Natural killer cell (primary cell): ENCODE data around the gene PHACTR1. TPM values are rescaled to one million over a fixed set of nuclear protein-coding genes. Genes with fewer than 3 reads are reported as not detected.

Experiments
- ATAC-seq, 3 donors: fragments of 150-1000 bp in 2 of 3; fragments of 200-7000 bp in 1 of 3; cut with Tn5 transposase; 1 replicate in 1 of 3; 2 replicates in 2 of 3; pipeline ENCODE4 v1.10.0; 2021; ENCODE audit warnings: mild to moderate bottlenecking in 2 of 3, moderate library complexity in 2 of 3
- DNase-seq, 2 donors: peaks; one replicate each; pipeline versions ENCODE4 v3.0.0 to v3.0.0-alpha.2; 2013 to 2021; ENCODE audit warnings: mixed read lengths in 1 of 2
- H3K27ac ChIP-seq: one replicate; pipeline ENCODE4 v1.5.1; 2013; ENCODE audit warnings: mild to moderate bottlenecking, low read length
- H3K27me3 ChIP-seq: one replicate; pipeline ENCODE4 v1.6.1; 2013; ENCODE audit warnings: low read length; ENCODE audit not compliant: control insufficient read depth, insufficient read depth
- H3K36me3 ChIP-seq: one replicate; pipeline ENCODE4 v1.6.1; 2013; ENCODE audit warnings: low read length; ENCODE audit not compliant: control insufficient read depth, insufficient read depth
- H3K4me1 ChIP-seq: one replicate; pipeline ENCODE4 v1.6.1; 2013; ENCODE audit warnings: low read length; ENCODE audit not compliant: control insufficient read depth, insufficient read depth
- H3K4me3 ChIP-seq: one replicate; pipeline ENCODE4 v1.5.1; 2013; ENCODE audit warnings: low read length
- H3K9me3 ChIP-seq: one replicate; pipeline ENCODE4 v1.6.1; 2013; ENCODE audit warnings: low read length; ENCODE audit not compliant: control insufficient read depth, insufficient read depth
- H3K27ac Mint-ChIP-seq, 2 donors: one replicate each; pipeline ENCODE4 v1.8.0; 2022; ENCODE audit warnings: mild to moderate bottlenecking in 2 of 2, mixed read lengths in 2 of 2, moderate library complexity in 1 of 2
- H3K27me3 Mint-ChIP-seq, 2 donors: one replicate each; pipeline ENCODE4 v1.8.0; 2022; ENCODE audit warnings: low read depth in 2 of 2, mixed read lengths in 2 of 2
- H3K36me3 Mint-ChIP-seq: one replicate; pipeline ENCODE4 v1.8.0; 2022; ENCODE audit warnings: mixed read lengths
- H3K4me1 Mint-ChIP-seq, 2 donors: one replicate each; pipeline ENCODE4 v1.8.0; 2022; ENCODE audit warnings: mixed read lengths in 2 of 2
- H3K4me3 Mint-ChIP-seq: one replicate; pipeline ENCODE4 v1.8.0; 2022; ENCODE audit warnings: mild to moderate bottlenecking, moderate library complexity, mixed read lengths
- H3K9me3 Mint-ChIP-seq, 2 donors: one replicate each; pipeline ENCODE4 v1.8.0; 2022; ENCODE audit warnings: mixed read lengths in 2 of 2
- WGBS: methylation state at CpG from one replicate; pipeline ENCODE4 v1.1.7; 2013; ENCODE audit warnings: missing lambda C conversion rate; ENCODE audit not compliant: insufficient coverage; 5-methylcytosine and 5-hydroxymethylcytosine counted together
- intact Hi-C: fragments of 100-400 bp; cut with micrococcal nuclease; formaldehyde crosslinking; loops from one replicate; pipeline ENCODE4 v1.14.2; 2022
- total RNA-seq, 4 donors: library from RNA; stranded (reverse); fragments of 120-200 nt in 1 of 4; gene quantifications; one replicate each; pipeline versions ENCODE4 v1.2.3 to v1.2.4, GENCODE V29; 2013 to 2022
- TF ChIP-seq, protein P1 (sequence below): fragments of 200-600 bp; IDR thresholded peaks from one replicate; pipeline ENCODE4 v1.8.0; 2022; ENCODE audit warnings: antibody characterized with exemption

Gene PHACTR1
- total RNA-seq, 3 donors from 2014 or later (not counting 1 experiment from before 2014, with no cell fraction given), result 5.2 to 19.0 (median 5.4) TPM

DNA sequence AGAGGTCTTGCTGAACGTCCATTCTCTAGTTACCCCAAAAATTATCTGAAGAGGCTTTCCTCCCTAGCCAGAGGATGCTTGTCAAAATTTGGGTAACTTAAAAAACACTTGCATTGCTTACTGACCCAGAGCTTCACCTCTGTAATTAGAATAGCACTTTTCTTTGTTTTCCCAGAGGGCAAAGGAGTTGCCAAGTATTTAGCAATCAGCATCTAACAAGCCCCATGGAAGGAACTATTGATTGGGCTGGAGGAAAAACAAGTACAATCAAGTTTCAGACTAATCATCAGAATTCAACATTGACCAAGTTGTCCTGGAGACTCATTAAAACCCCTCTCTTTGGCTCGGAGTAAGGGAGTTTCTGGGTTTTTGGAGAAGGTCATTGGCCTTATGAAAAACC lies 385.4 kb downstream of the PHACTR1 start:
- H3K9me3 Mint-ChIP-seq, result no peaks in the 10 kb centered on the region

DNA sequence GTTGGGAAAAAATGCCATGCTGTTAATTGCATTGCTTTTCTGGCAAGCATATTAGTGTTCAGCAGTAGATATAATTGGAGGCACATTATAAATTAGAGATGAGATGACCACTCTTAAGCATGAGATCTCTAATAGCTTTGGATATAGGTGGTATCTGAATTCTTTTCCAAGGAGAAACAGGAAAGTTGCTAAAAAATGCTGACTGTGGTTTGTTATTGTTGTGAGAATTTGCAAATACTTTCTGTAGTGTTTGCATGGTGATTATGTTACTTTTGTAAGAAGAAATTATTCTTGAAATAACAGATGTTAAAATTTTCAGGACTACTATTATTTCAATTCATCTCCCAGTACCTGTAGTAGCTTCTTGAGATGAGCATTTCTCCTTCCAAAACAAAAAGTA lies 386.6 kb downstream of the PHACTR1 start:
- Mint-ChIP-seq H3K9me3 (no peaks in the 10 kb centered on the region), H3K4me1 (no peaks in the 10 kb centered on the region), H3K36me3 (no peaks in the 10 kb centered on the region), H3K4me3 (no peak overlapping the region), H3K27me3 (peaks cover 2 to 18% of the 10 kb centered on the region in 2 donors), H3K27ac (no peak overlapping the region)
- Histone ChIP-seq H3K4me3 (no peak overlapping the region), H3K9me3 (no peaks in the 10 kb centered on the region), H3K36me3 (no peaks in the 10 kb centered on the region), H3K27ac (no peak overlapping the region), H3K27me3 (no peaks in the 10 kb centered on the region), H3K4me1 (peaks cover 7% of the 10 kb centered on the region)
- TF ChIP-seq, protein P1, sequence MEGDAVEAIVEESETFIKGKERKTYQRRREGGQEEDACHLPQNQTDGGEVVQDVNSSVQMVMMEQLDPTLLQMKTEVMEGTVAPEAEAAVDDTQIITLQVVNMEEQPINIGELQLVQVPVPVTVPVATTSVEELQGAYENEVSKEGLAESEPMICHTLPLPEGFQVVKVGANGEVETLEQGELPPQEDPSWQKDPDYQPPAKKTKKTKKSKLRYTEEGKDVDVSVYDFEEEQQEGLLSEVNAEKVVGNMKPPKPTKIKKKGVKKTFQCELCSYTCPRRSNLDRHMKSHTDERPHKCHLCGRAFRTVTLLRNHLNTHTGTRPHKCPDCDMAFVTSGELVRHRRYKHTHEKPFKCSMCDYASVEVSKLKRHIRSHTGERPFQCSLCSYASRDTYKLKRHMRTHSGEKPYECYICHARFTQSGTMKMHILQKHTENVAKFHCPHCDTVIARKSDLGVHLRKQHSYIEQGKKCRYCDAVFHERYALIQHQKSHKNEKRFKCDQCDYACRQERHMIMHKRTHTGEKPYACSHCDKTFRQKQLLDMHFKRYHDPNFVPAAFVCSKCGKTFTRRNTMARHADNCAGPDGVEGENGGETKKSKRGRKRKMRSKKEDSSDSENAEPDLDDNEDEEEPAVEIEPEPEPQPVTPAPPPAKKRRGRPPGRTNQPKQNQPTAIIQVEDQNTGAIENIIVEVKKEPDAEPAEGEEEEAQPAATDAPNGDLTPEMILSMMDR, result no peak
- ATAC-seq, result no peak
- intact Hi-C loops, result no loop called here
- no peak for DNase-seq

More for the DNA sequence above, 385.4 kb downstream of the PHACTR1 start:
- H3K9me3 ChIP-seq, result no peaks in the 10 kb centered on the region
- H3K4me3 Mint-ChIP-seq, result no peak overlapping the region
- peaks cover 2 to 18% of the 10 kb centered on the region in 2 donors for H3K27me3 Mint-ChIP-seq
- H3K4me1 Mint-ChIP-seq, result no peaks in the 10 kb centered on the region
- intact Hi-C loops, result no loop called here
- H3K27ac ChIP-seq, result no peak overlapping the region
- H3K27ac Mint-ChIP-seq, result no peak overlapping the region
- TF ChIP-seq, protein P1, result no peak
- ATAC-seq (no peak), DNase-seq (no peak)
- no peaks in the 10 kb centered on the region for H3K36me3 ChIP-seq
- WGBS, result 92% methylated on average over 1 of the region's 2 CpGs
- H3K27me3 ChIP-seq, result no peaks in the 10 kb centered on the region
- H3K4me1 ChIP-seq, result peaks cover 7% of the 10 kb centered on the region
- no peaks in the 10 kb centered on the region for H3K36me3 Mint-ChIP-seq
- no peak overlapping the region for H3K4me3 ChIP-seq

DNA sequence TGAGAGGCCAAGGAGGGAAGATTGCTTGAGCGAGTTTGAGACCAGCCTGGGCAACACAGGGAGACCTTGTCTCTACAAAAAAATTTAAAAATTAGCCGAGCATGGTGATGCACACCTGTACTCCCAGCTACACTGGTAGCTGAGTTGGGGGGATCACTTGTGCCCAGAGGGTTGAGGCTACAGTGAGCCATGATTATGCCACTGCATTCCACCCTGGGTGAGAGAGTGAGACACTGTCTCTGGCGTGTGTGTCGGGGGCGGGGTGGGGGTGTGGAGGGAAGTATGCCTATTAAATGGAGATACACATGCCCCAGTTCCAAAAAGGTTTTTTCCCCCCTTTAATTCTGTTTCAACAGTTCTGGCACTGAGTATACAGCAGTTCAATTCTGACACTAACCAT lies 388.6 kb downstream of the PHACTR1 start:
- no peak for ATAC-seq
- intact Hi-C loops, result no loop called here
- Histone ChIP-seq H3K4me3 (no peak overlapping the region), H3K27me3 (no peaks in the 10 kb centered on the region), H3K27ac (no peak overlapping the region), H3K4me1 (no peaks in the 10 kb centered on the region), H3K36me3 (no peaks in the 10 kb centered on the region), H3K9me3 (no peaks in the 10 kb centered on the region)
- no peaks in the 10 kb centered on the region for H3K4me1 Mint-ChIP-seq
- TF ChIP-seq, protein P1, result no peak
- H3K9me3 Mint-ChIP-seq, result no peaks in the 10 kb centered on the region
- no peak overlapping the region for H3K4me3 Mint-ChIP-seq
- no peak overlapping the region for H3K27ac Mint-ChIP-seq
- H3K27me3 Mint-ChIP-seq, result peaks cover 2 to 25% of the 10 kb centered on the region in 2 donors
- H3K36me3 Mint-ChIP-seq, result no peaks in the 10 kb centered on the region
- 96% methylated on average over 2 of the region's 5 CpGs for WGBS
- no peak for DNase-seq

DNA sequence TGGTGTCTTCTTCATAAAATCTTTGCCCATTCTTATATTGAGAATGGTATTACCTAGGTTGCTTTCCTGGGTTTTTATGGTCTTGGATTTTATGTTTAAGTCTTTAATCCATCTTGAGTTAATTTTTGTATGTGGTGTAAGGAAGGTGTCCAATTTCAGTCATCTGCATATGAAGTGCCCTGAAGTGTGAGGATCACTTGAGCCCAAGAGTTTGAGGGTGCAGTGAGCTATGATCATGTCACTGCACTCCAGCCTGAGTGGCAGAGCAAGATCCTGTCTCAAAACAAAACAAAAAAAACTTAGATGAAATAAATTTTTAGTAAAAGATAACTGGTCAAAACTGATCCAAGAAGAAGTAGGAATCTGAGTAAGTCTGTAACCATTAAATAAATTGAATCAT lies 396.4 kb downstream of the PHACTR1 start:
- TF ChIP-seq, protein P1, result no peak
- peaks cover 24 to 35% of the 10 kb centered on the region in 2 donors for H3K27me3 Mint-ChIP-seq

More for the DNA sequence above, 396.4 kb downstream of the PHACTR1 start:
- H3K27ac Mint-ChIP-seq, result no peak overlapping the region
- H3K4me1 Mint-ChIP-seq, result no peaks in the 10 kb centered on the region
- H3K36me3 Mint-ChIP-seq, result peaks cover 14% of the 10 kb centered on the region
- H3K36me3 ChIP-seq, result no peaks in the 10 kb centered on the region
- H3K9me3 ChIP-seq, result no peaks in the 10 kb centered on the region
- ATAC-seq (no peak), DNase-seq (no peak)
- H3K9me3 Mint-ChIP-seq, result no peaks in the 10 kb centered on the region
- H3K4me3 ChIP-seq, result no peak overlapping the region
- intact Hi-C loops, result no loop called here
- no peaks in the 10 kb centered on the region for H3K4me1 ChIP-seq
- no peak overlapping the region for H3K4me3 Mint-ChIP-seq
- H3K27me3 ChIP-seq, result no peaks in the 10 kb centered on the region
- no peak overlapping the region for H3K27ac ChIP-seq
